HG03432 (cell line): ENCODE results near the gene ECHS1.
A peak's percentile ranks its signal among the peaks of the same experiment; 100 is the strongest.
"Not testable (repeated sequence)": the region's sequence is repeated elsewhere in the genome, so short reads cannot be mapped to it uniquely, and the experiment has no call there.

Source experiments
- ATAC-seq: cut with Tn5 transposase; IDR thresholded peaks from one replicate; pipeline ENCODE4 v1.9.1; 2021; ENCODE audit warnings: mild to moderate bottlenecking, moderate library complexity; ENCODE audit not compliant: unreplicated experiment

Gene ECHS1

DNA sequence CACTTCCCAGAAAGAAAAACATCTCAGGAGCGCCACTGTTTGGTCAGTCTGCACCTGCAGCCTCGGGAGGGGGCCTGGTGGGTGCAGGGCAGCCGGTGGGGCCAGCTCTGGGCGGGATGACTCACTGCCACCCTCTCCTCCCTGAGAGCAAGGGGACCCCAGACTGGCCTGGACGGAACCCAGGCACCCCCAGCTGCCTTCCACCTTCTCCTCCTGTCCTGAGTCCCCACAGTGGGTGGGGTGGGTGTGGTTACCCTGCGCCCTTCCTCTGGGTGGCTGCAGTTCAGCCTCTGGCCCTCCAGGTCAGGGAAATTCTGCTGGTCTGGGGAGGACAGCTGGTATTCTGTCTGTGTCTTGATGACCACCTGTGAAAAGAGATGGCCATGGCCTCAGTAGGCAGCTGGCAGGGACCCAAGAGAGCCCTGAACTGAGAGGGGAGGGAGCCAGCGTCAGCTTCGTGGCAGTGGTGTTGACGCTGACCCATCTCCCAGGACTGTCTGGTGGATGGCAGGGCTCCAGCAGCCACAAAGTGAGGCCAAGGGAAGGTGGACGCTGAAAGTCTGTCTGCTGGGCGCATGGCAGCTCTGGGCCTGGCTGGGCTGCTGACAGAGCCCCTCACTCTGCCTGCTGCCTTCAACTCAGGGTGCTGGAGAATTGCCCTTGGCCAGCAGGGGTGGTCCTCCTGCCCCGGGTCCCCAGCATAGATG, 45.4 kb downstream of the ECHS1 start:
- ATAC-seq: no peak

DNA sequence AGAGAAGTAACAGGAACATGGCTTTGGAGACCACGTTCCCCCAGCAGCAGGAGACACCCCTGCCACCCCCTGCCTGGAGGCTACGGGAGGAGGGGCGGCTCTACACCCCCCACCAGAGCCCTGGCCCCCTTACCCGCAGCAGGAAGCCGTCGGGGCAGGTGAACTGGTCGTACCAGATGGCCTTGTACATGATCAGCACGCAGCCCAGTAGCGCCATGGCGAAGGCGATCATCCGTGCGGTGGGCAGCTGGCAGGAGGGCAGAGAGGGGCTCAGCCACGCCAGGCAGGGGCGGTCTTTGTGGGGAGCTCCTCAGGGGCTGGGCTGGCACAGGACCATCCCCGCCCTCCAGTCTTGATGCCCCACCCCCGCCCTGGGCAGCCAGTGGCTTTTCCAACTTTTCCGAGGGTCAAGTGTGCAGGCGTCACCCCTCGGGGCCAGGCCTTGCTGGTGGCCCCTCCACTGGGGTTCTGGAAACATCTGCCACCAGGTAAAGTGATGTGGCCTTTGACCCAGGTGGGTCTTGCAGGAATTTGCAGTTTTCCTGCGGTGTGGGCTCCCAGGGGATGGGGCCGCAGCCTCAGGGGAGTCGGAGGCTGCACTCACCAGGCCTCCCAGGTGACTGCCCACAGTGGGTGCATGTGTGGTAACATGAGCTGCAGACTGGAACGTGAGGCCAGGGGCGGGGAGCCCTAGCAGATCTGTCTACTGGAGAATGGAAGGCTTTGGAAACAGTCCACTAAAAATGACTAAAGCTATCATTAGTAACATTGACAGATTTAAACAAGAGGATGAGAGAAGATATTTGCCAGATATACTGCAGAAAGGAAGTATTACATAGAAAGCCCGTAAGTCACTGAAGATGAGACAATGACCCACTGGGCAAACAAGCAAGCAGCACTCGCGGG, 46.2 kb downstream of the ECHS1 start:
- no peak for ATAC-seq

DNA sequence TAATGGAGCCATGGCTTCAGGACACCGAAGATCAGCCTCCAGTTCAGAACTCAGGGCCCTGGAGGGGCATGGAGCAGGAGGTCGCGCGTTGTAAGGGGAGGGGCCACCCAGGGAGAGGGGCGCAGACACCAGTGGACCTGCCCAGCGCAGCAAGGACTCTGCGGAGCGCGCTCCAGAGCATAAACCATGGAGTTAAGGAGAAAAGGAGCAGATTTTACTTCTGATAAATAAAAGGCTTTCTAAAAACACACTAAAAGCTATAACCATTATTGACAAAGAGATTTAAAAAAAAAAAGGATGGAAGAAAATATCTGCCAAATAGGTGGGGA, 47.0 kb downstream of the ECHS1 start:
- ATAC-seq: no peak

DNA sequence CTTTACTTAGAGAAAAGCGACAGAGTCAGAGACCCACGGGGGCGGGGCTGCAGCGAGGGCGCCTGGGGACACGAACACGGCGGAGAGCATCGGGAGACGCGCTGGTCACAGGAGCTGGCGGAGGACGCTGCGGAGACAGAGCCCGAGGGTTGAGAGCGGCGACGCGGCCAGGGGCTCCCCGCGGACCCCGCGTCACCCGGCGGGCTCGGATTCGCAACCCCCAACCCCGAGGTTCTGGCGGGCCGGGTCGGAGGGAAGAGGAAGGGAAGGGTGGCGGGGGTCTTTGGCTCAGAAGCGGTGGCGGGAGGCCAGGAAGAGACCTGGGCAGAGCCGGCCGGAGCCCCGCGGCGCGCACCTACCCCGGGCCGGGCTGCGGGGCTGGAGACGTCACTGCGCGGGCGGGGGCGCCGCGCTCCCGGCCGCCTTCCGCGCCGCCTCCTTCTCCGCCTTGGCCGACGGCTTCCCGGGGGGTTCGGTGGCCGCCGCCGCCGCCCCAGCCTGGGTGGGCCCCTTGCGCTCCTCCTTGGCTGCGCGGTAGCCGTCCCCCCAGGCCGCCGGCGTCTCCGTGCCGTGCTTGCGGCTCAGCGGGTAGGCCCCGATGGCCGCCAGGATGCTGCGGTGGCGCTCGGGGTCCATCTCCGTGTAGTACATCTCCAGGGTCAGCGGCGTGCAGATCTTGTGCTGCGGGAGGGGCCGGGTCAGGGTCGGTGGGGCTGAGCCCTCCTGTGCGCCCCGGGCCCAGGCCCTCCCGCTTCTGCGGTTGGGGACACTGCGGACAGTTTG, 47.5 kb downstream of the ECHS1 start:
- no peak for ATAC-seq

DNA sequence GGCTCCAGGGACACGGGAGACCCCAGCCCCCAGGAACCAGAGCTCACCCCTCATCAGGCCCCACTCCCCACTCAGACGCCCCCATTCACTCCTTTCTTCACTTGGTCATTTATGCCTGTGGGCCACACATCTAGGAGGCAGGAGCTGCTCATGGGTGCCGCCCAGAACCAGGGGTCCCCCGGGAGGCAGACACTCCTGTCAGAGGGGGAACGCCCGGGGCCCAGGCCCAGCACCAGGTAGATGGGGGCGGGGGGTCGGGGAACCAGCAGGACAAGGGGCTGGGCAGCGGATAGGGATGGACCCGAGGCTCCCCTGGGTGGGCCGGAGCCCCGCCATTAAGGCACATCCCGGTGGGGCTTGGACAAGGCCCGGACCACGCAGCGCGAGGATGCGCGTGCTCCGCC, 48.3 kb downstream of the ECHS1 start:
- ATAC-seq: no peak

DNA sequence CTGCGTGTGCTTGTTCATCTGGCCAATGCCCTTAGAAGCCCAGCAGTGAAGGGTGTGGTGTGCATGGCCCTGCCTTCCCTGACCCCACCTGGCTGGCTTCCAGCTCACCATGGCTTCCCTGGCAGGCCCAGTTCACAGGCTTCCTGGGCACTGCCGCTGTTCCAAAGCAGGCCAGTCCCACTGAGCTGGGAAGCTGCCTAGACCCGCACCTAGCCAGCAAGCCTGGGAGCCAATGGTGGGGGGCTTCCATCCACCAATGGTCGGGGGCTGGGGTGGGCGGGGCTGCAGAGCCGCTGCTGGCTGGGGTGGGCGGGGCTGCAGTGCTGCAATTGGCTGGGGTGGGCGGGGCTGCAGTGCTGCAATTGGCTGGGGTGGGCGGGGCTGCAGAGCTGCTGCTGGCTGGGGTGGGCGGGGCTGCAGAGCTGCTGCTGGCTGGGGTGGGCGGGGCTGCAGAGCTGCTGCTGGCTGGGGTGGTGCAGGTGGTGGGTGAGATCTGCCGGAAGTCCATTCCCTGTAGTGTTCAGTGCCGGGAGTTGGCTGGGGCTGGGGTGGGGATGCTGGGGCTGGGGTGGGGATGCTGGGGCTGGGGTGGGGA, 48.9 kb downstream of the ECHS1 start:
- ATAC-seq: peak; percentile 51

DNA sequence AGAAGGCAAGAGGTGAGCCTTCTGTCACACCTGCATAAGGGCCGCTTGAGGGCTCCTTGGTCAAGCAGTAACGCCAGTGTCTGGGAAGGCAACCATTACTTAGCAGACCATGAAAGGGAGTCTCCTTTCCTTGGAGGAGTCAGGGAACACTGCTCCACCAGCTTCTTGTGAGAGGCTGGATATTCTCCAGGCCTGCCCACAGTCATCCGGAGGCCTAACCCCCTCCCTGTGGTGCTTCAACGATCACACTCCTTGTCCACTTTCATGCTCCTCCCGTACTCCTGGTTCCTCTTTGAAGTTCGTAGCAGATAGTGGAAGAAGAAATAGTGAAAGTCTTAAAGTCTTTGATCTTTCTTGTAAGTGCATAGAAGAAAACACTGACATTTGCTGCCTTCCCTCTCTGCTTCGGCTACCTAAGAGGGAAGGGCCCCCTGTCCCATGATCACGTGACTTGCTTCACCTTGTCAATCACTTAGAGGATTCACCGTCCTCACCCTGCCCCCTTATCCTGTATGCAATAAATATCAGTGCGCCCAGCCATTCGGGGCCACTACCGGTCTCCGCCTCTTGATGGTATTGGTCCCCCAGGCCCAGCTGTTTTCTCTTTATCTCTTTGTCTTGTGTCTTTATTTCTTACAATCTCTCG, 51.0 kb downstream of the ECHS1 start:
- not testable (repeated sequence) for ATAC-seq

DNA sequence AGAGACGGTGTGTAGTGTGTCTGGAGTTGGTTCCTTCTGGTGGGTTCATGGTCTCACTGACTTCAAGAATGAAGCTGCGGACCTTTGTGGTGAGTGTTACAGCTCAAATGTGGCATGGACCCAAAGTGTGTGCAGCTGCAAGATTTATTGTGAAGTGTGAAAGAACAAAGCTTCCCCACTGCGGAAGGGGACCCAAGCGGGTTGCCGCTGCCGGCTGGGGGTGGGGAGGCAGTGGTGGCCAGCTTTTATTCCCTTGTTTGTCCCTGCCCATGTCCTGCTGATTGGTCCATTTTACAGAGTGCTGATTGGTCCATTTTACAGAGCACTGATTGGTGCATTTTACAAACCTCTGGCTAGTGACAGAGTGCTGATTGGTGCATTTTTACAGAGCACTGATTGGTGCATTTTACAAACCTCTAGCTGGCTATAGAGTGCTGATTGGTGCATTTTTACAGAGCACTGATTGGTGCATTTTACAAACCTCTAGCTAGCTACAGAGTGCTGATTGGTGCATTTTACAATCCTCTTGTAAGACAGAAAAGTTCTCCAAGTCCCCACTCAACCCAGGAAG, 52.2 kb downstream of the ECHS1 start:
- ATAC-seq: not testable (repeated sequence)

DNA sequence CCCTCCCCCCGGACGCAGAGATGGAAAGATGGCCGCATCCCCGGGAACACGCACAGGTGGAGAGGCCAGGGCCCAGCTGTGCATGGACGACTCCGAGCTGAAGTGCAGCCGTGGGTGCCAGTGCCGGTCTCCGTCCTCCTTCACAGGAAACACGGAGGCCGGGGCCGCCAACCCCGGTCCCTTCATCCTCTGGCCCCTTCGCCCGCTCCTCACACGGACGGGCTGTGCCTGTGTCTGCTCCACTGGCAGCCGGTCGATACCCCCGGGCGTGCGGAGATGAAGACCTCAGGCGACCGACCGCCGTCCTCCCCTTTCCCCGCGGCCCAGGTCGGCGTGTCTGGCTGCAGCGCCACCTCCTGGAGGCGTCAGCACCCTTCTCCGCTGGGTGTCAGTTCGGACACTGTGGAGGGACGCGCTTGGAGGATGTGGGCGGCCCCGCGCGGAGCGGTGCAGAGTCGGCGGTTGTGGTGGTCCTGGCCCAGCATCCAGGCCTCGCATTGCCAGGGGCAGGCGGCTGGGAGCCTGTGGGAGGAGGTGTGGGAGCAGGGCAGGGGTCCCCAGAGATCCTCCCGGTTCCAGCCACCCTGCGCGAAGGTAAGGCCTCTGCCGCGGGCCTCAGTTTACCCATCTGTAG, 54.5 kb downstream of the ECHS1 start:
- ATAC-seq: peak; percentile 92

DNA sequence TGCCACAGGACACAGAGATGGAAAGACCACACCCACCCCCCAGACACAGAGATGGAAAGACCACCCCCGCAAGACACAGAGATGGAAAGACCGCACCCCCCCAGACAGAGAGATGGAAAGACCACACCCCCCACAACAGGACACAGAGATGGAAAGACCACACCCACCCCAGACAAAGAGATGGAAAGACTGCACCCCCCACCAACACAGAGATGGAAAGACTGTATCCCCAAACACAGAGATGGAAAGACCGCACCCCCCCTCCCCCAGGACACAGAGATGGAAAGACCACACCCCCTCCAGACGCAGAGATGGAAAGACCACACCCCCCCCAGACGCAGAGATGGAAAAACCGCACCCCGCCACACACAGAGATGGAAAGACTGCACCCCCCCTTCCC, 56.4 kb downstream of the ECHS1 start:
- ATAC-seq: no peak

DNA sequence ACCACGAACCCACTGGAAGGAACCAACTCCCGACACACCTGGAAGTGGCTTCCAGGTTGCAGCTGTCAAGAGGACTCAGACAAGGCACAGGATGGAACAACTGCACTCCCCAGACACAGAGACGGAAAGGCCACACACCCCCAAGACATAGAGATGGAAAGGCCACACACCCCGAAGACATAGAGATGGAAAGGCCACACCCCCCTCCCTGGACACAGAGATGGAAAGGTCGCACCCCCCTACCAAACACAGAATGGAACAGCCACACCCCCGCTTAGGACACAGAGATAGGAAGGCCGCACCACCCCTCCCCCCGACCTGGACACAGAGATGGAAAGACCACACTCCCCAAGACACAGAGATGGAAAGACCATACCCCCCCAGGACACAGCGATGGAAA, 56.9 kb downstream of the ECHS1 start:
- no peak for ATAC-seq

DNA sequence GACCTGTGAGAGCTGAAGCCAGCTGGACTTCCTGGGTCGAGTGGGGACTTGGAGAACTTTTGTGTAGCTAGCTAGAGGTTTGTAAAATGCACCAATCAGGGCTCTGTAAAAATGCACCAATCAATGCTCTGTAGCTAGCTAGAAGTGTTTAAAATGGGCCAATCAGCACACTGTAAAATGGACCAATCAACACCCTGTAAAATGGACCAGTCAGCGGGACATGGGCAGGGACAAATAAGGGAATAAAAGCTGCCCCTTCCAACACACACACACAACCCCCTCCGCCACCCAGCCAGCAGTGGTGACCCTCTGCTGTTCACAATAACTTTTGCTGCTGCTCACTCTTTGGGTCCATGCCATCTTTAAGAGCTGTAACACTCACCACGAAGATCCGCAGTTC, 57.3 kb downstream of the ECHS1 start:
- no peak for ATAC-seq

DNA sequence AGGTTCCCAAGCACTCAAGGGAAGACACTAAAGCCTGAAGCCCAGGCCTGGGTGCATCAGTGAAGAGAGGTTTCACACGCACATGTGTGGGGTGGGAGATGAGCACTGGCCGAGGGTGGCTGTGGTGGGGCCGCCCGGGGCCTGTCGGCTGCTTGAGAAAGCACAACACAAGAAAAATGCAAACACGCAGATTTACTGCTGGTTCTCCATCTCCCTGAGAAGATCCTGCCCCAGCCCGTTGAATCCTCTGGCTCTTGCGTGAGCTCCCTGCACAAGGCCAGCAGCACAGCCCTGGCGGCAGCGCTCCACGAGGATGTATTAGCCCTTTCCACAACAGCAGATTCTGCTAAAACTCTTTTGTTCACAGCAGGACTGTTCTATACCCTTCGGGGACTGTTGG, 58.2 kb downstream of the ECHS1 start:
- ATAC-seq: no peak

DNA sequence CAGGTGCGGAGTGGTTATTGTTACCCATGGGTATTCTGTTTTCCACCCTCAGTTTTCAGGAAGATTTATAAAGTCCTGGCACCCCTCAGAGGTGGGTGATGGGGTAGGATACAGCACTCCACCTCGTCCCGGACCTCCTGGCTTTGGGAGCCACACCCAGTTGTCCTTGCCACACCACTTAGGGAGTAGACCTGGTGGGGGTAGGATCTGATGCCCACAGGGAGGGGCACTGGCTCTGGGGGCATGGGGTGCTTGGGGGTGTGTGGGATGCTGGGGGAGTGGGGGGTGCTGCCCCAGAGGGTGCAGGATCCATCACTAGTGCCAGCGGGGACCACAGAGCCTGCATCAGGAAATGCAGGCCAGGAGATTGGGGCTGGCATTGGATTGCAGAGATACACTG, 60.0 kb downstream of the ECHS1 start:
- ATAC-seq: no peak

DNA sequence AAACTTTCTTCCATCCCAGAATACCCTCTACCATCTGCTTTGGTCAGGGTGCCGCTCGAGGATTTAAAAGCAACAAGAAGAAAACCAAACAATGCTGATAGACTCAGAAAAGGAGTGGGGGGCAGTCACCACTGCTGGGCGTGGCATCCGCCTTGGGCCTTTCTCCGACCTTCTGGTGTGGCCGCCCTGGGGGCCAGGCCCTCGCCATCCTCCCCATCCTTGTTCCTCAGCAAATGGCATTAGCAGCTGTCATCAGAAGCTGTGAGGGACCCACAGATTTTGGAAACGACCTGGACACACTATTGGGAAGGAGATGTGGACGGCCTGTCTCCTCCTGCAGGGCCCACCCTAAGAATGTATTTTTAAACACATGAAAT, 60.4 kb downstream of the ECHS1 start:
- ATAC-seq: no peak
